Measurements from ENCODE around the gene LPCAT1.

GRCh38 chr5:1537603-1538154 is 13.9 kb upstream of the LPCAT1 start:
- TF ChIP-seq EZH2phosphoT487 (IDR thresholded peaks at IDR 0.05; ENCODE audit: borderline replicate concordance): no peak
- TF ChIP-seq, protein P1, sequence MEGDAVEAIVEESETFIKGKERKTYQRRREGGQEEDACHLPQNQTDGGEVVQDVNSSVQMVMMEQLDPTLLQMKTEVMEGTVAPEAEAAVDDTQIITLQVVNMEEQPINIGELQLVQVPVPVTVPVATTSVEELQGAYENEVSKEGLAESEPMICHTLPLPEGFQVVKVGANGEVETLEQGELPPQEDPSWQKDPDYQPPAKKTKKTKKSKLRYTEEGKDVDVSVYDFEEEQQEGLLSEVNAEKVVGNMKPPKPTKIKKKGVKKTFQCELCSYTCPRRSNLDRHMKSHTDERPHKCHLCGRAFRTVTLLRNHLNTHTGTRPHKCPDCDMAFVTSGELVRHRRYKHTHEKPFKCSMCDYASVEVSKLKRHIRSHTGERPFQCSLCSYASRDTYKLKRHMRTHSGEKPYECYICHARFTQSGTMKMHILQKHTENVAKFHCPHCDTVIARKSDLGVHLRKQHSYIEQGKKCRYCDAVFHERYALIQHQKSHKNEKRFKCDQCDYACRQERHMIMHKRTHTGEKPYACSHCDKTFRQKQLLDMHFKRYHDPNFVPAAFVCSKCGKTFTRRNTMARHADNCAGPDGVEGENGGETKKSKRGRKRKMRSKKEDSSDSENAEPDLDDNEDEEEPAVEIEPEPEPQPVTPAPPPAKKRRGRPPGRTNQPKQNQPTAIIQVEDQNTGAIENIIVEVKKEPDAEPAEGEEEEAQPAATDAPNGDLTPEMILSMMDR (conservative IDR thresholded peaks at IDR 0.05; ENCODE audit: low read length): no peak

All from Loucy (cell line).